SKM-1 treated with dmso at 0.1 percent for 144 hours (cell line): ENCODE data around the gene ZBTB7C.
A peak's percentile ranks its signal among the peaks of the same experiment; 100 is the strongest.

Experiments used
- DNase-seq: peaks from one replicate; lab custom pipeline; 2025; ENCODE audit not compliant: unreplicated experiment; lab: John Stamatoyannopoulos, UW

The ZBTB7C gene

GRCh38 chr18:47983946-47984345 lies 425.2 kb downstream of the ZBTB7C start:
- no peak for DNase-seq

- peak; percentile 42 for DNase-seq
Measured at GRCh38 chr18:47983055-47983454, 426.1 kb downstream of the ZBTB7C start.

GRCh38 chr18:47981830-47982229 lies 427.4 kb downstream of the ZBTB7C start:
- no peak for DNase-seq

GRCh38 chr18:47981320-47981719 lies 427.9 kb downstream of the ZBTB7C start:
- no peak for DNase-seq

GRCh38 chr18:47979611-47980200 lies 429.5 kb downstream of the ZBTB7C start:
- DNase-seq, result no peak

- DNase-seq, result no peak
Measured at GRCh38 chr18:47978603-47979002, 430.6 kb downstream of the ZBTB7C start.

- DNase-seq, result no peak
Measured at GRCh38 chr18:47978141-47978540, 431.0 kb downstream of the ZBTB7C start.
